Neural progenitor cell (in vitro differentiated cells): ENCODE data around the gene GINS3.

Experiments used
- EZH2 ChIP-seq: fragments of 200-600 bp; sonication (generic); IDR thresholded peaks from 2 replicates; pipeline ENCODE4 v1.6.1; 2017; ENCODE audit warnings: antibody characterized with exemption, mild to moderate bottlenecking, moderate library complexity
- EZH2phosphoT487 ChIP-seq: fragments of 200-600 bp; sonication (generic); IDR thresholded peaks from 2 replicates; pipeline ENCODE4 v1.6.1; 2017; ENCODE audit warnings: antibody characterized with exemption
- TF ChIP-seq, protein P1 (sequence below): fragments of 200-600 bp; sonication (generic); IDR thresholded peaks from 2 replicates; pipeline ENCODE4 v1.5.1; 2017; ENCODE audit warnings: antibody characterized with exemption, mild to moderate bottlenecking

DNA sequence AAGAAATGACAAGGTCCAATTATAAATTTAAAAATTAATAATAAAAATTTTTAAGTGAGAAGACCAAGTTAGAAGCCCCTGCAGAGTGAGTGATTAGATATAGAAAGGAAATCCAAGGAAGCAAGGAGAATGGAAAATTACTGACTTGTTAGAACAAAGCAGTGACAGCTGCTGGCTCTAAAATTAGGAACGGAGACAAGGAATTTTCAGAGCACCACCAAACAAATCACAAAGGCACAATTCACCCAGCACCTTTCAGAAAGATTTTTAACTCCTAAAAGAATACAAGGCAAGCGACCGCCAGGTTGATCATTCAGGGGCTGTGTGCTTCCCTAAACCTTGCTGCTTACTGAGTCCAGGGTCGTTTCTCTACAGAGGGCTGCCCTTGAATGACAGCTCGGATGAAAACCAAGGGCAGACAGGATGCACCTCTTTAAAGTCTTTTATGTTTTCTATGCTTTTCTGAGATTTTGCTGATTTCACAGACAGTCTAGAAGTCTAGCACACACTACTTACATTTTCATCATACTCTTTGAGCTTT lies 45.4 kb upstream of the GINS3 start:
- TF ChIP-seq EZH2 (no peak), EZH2phosphoT487 (no peak)
- TF ChIP-seq, protein P1, sequence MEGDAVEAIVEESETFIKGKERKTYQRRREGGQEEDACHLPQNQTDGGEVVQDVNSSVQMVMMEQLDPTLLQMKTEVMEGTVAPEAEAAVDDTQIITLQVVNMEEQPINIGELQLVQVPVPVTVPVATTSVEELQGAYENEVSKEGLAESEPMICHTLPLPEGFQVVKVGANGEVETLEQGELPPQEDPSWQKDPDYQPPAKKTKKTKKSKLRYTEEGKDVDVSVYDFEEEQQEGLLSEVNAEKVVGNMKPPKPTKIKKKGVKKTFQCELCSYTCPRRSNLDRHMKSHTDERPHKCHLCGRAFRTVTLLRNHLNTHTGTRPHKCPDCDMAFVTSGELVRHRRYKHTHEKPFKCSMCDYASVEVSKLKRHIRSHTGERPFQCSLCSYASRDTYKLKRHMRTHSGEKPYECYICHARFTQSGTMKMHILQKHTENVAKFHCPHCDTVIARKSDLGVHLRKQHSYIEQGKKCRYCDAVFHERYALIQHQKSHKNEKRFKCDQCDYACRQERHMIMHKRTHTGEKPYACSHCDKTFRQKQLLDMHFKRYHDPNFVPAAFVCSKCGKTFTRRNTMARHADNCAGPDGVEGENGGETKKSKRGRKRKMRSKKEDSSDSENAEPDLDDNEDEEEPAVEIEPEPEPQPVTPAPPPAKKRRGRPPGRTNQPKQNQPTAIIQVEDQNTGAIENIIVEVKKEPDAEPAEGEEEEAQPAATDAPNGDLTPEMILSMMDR = no peak
